GM18909 (cell line): ENCODE measurements around the gene PAEP.

Experiments used
- ATAC-seq: cut with Tn5 transposase; IDR thresholded peaks from one replicate; pipeline ENCODE4 v1.9.1; 2021; ENCODE audit warnings: mild to moderate bottlenecking; ENCODE audit not compliant: unreplicated experiment, poor library complexity

The PAEP gene

DNA sequence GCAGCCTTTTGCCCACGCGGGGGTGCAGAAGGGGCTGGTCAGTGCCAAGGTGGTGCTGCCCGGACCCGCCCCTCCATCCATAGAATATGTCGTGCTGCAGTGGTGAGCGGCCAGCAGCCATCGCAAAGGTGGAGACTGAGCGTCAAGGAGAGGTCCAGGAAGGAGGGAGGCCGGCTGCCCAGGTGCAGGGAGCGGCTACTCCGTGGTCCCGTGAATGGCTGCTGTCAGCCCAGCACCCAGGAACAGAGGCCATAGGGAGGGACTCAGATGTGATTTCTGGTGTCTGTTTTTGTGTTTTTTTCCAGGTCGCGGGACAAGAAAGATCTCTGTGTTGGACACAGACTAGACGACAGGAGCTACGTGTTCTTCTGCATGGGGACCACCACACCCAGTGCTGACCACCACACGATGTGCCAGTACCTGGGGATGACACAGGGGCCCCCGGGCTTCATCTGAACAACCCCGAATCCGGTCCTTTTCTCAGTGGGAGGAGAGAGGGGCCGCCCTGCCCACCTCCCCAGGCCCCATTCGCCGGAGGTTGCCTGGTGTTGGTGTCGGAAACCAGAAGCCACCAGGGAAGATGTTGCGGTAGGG lies 29.0 kb downstream of the PAEP start:
- no peak for ATAC-seq

- no peak for ATAC-seq
Measured at GRCh38 chr9:135591506-135592330, 30.2 kb downstream of the PAEP start.

DNA sequence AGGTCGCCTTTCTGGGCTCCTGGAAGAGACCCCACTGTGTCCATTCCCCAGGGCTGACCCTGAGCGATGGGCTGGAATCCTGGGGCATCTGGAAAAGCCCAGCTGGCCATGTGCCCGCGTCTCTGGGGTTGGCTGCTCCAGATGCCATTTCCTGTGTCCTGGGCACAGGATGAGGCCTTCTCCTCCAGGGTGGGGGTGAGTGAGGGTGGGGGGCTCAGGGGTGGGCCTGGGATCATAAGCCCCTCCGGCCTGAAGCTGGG lies 30.7 kb downstream of the PAEP start:
- no peak for ATAC-seq

DNA sequence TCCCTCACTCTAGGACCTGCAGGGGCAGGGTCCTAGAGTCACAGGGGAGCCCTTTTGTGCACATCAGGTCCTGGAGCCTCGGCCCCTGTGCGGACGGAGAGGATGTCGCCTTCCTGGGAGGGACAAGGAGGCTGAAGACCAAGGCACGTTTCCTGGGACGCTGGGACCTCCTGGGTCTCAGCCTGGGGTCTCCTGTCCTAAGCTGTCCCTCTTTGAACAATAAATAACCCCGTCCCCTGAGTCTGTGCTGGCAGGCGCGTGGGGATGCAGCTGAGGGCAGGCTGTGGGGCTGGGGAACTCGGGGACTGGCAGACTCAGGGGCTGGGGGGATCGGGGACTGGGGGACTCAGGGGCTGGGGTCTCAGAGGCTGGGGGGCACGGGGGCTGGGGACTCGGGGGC lies 31.1 kb downstream of the PAEP start:
- ATAC-seq = no peak

DNA sequence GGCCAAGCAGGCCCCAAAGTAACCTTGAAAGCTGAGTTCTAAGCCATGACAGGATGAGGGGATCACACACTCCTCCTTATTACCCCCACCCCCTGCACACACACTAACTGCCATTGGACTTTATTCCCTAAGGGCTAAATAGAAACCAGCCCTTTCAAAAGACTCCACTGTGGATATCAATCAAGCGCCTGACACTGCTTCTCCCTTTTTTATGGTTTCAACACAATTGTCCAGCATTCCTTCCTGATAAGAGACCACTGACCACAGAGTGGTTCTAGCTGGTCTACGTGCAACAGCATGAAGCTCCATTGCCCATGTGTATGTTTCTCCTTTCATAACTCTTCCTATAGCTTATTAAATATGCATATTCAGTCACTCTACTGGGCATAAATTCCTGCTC lies 34.7 kb downstream of the PAEP start:
- ATAC-seq = no peak

DNA sequence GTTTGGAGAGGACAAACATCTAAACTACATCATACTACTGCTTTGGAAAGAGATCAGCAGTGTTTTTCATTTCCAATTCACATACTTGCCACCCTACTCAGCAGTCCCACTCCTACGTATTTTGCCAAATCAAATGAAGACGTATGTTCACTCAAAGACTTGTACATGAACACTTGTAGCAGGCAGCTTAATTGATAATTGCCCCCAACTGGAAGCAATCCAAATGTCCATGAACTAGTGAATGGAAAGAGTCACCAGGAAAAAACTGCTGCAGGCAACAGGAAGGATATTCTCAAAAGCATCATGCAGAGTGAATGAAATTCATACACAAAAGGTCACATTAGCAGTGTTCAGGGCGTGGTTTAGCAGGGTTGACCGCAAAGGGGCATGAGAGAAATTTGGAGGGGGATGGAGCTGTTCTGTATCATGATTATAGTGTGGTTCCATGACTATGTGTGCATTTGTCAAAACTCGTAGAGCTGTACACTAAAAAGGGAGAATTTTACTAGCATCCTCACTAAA lies 38.8 kb downstream of the PAEP start:
- no peak for ATAC-seq

DNA sequence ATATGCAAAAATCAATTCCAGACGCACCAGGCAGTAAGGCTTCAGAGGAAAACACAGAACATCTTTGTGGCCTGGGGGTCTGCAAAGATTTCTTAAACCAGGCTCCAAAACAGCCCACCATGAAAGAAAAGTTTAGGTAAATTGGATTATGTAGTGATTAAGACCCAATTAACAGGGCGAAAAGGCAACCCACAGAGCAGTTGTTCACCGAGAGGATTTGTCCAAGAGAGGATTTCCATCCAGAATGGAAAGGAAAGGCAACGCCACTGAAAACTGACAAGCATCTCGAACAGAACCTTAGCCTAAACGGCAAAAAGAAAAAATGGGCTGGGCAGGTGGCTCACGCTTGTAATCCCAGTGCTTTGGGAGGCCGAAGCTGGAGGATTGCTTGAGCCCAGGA lies 40.4 kb downstream of the PAEP start:
- ATAC-seq = no peak

DNA sequence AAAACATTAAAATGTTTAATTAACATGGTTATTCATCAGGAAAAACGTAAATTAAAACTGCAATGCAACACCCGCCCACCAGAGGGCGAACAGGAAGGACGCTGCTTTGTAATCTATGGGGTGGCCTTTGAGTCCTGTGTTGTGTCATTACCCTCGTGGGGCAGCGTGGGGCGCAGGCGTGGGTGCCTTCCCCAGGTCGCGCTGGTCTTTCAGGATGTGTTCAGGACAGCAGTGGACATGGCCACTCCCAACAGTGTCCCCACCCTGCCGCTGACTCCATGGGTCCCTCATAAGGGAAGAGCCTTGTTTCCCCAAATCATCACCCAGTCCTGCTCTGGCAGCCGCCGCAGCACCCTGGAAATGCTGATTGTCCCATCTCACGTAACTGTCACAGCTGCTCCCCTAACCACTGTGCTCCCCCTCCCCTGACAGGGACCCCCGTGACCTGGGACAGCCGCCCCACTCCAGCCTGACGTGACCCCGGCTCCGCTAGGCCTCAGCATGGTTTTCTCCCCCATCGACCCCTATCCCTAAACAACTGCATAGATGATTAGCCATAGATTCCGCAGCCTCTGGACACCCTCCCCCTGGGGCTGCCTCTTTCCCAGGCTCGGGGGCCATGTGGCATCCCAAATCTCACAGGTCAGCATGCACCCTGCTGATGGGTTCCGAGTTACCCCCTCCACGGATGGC lies 41.4 kb downstream of the PAEP start:
- ATAC-seq = no peak

DNA sequence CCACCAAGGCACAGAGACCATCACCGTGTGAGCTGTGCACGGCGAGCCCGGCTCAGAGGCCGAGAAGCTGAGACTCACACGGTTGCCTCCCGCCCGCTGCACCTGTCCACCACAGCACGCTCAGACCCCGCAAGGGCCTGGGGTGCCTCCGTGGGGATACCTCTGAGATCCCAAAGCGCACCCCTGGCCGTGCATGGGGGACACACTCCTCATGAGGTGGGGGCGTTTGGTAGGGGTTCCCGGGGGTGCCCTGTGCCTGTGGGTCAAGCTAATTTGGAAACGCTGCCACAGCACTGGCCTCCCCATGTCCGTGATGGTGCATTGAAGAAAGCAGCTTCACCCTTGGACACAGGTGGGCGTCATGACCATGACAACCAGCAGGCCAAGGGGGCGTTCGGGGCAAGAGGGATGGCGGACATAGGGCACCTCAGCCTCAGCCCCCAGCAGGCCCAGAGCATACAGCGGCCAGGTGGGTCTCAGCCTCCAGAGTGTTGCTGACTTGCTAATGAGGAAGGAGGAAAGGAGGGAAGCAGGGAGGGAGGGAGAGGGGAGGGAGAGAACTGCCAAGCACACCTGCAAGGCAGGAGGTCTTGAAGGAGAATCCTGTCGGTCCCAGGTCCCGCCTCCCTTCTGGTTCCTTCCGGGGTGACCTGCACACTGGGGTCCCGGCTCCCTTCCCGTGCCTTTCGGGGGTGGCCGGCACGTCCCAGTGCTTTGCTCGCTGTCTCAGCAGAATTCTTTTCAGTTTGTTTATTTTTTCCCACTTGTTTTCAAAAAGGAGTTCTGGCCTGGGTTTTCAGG lies 43.1 kb downstream of the PAEP start:
- no peak for ATAC-seq

DNA sequence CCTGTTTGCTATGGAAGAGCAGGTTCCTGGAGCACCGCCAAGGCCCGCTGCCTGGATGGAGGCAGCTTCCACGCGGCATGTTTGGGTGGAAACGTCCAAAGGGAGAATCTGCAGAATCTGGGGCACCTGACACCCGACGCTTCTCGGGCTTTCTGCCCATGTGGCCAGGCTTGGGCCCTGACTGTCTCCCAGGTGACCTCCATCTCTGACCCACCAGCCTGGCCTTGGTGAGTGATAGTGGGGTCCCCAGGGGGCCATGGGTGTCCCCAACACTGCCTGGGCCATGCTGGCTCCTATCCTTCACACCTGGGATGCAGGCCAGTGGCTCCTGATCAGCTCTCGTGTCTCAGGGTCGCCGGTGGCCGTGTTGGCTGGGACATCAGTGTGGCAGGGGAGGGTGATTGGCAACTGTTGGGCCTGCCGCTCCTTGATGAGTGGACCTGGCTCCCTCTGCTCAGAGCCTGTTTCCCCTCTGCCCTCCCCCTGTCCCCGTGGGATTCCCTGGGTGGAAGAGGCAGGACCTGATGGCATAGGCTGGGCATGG lies 43.8 kb downstream of the PAEP start:
- ATAC-seq = no peak

GRCh38 chr9:135606885-135607259 lies 45.3 kb downstream of the PAEP start:
- ATAC-seq = no peak

DNA sequence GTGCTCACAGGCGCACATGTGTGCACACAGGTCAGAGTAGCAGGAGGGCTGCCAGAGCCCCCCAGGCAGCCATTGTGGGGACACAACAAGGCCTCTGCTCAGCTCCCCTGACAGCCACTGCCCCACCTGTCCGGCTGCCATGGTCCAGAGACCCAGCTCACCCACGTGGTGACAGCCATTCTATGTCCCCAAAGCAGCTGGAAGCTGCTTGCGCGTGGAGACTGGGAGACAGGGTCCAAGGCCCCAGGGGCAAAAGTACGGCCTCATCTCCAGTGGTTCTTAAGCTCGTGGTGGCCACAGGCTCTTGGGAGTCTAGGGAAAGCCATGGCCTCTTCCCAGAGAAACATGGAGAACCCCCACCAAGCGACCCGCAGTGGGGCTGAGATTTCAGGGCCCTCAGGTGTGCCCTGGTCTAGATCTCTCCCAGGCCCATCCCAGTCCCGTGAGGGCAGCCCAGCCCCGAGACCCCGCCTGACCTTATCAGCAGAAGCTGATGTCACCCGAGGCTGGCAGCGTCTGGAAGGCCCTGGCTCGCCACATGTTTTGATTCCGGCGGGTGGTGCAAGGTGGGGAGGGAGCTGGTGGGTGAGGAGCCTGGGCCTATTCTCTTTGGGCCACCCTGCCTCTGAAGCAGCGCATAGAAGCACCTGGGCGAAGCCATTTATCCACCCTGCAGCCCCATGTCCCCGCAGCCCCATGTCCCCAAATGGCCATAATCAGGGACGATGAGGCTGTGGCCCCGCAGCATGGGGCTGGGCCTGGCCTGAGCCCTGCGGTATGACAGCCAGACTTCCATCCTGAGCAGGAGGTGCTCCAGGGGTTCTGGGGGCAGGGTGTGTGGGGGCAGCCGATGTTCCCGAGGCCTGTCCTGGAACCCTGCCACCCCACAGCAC lies 46.1 kb downstream of the PAEP start:
- no peak for ATAC-seq

DNA sequence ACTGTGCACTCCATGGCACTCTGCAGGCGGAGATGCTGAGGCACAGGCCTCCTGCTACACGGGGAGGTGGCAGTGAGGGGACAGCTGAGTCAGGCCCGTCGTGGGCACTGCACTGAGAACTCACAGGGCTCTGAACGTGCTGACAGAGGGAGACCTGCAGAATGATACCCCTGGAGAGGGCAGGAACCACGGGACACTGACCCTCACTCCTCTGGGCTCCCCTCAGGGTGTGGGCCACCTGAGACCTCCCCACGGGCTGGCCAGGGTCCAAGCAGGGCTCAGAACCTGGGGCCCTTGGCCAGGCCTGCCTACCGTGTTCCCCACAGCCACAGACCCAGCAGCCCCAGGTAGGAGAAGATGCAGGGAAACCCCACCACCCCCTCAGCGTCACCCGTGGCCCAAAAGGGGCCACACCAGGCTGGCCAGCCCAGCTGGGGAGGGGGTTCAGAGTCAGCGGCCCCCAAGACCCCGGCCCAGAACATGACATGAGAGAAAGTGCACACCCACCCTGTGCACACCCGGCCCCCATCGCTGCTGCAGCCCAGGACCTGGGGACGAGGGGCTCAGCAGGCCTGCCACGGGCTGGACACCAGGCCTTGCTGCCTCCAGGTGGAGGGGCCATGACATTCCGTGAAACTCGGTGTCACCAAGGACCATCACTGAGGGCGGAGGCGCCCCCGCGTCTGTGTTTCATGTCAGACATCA lies 46.9 kb downstream of the PAEP start:
- ATAC-seq = no peak

DNA sequence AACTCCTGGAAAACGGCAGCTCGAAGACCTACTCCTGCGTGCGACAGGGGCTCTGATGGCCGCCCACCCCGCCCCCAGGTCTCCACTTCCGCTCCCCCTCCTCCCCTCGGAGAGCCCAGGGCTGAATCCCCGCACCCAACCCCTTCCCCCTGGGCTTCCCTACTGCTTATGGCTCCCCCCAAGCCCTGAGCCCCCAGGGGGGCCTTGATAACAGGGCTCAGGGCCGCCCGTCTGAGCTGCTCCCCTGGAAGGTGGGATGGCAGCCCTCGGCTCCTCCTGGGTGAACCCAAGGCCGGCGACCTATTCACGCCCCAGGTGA lies 47.4 kb downstream of the PAEP start:
- no peak for ATAC-seq

DNA sequence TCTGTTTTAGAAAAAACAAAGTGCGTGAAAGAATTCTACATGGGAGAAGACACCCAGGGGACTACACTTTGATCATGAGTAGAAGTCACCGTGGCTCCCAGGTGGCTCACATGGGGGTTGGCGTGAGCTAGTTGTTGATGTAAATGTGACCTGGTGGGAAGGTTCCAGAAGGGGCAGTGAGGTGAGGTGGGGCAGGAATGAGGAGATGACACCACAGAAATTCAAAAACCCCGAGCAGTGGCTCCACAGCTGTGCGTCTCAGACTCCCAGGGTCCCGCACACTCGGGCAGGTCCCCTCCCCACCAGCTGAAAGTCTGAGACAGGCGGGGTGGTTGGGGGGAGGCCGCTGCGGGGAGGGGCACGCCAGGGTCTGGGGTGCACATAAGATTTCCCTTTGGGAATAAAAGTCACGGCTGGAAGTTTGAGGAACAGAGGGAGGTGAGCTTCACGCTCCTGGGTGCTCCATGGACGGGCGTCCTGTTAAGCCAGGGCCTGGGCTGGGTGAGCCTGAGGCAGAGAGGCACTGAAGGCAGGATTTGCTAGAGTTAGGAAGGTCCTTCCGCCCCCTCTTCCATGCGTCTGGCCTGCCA lies 47.9 kb downstream of the PAEP start:
- no peak for ATAC-seq

DNA sequence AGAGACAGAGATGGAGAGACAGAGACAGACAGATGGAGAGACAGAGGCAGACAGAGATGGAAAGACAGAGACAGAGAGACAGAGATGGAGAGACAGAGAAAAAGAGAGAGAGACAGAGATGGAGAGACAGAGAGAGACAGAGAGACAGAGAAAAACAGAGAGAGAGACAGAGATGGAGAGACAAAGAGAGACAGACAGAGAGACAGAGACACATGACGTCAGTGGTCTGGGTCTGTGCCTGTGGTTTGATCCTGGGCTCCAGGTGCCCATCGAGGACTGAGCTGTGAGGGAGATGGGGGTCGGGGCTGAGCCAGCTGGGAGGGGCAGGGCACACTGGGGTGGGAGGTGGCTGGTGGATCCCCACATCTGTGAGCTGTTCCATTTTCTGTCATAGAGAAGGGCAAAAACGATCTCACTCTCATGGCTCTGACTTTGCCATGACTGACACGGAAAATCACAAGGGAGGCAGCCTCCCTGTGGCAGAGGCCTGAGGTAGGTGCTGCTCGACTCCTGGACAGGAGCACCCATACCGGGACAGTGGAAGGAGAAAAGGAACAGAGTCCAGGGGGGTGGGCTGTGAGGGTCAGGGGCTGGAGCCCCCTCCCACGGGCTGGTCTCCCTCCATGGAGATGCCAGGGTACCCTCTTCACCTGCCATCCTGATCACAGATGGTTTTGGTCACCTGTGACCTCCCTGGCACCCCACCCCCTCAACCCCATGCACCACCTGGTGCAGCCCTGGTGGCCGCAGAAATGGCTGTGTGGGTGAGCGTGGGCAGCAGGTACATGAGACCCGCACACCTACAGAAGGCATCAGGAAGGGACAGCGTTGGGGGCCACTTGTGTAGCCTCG lies 49.0 kb downstream of the PAEP start:
- ATAC-seq = no peak

GRCh38 chr9:135611142-135611874 lies 49.8 kb downstream of the PAEP start:
- ATAC-seq = no peak
